ENCODE results near the gene RANBP1. TPM values are rescaled to one million over a fixed set of nuclear protein-coding genes. Genes with fewer than 3 reads are reported as not detected.

RANBP1 gene
- total and polyA plus RNA-seq, 2 donors (not counting 1 experiment from before 2014, with no cell fraction given), result 67.0 to 77.6 TPM

GRCh38 chr22:20147237-20147988, 31.5 kb downstream of the RANBP1 start:
- Histone ChIP-seq H3K79me2 (ENCODE audit: control insufficient read depth, insufficient read depth, low read length) (no peaks in the 10 kb centered on the region), H3K36me3 (replicated peaks in 1 of 2; ENCODE audit: control extremely low read depth in 1 of 2, control insufficient read depth in 1 of 2, extremely low read depth in 1 of 2, insufficient read depth in 2 of 2, low read length in 1 of 2) (no peaks in the 10 kb centered on the region), H3K4me3 (ENCODE audit: control extremely low read depth in 1 of 5, extremely low read depth in 1 of 5, insufficient read depth in 1 of 5, low read depth in 2 of 5, low read length in 4 of 5) (no peak overlapping the region), H3K27me3 (replicated peaks in 1 of 4; ENCODE audit: control extremely low read depth in 1 of 4, control insufficient read depth in 3 of 4, insufficient read depth in 4 of 4, low read length in 3 of 4) (no peaks in the 10 kb centered on the region), H4K20me1 (ENCODE audit: control insufficient read depth, insufficient read depth, low read length, poor library complexity, severe bottlenecking) (no peaks in the 10 kb centered on the region), H2AFZ (ENCODE audit: insufficient read depth, low read depth, low read length, poor library complexity, severe bottlenecking) (no peak overlapping the region), H3K9ac (ENCODE audit: low read length) (no peak overlapping the region), H3K9me3 (ENCODE audit: control extremely low read depth in 1 of 3, control insufficient read depth in 2 of 3, insufficient read depth in 1 of 3, low read length in 2 of 3) (no peaks in the 10 kb centered on the region), H3K27ac (ENCODE audit: low read length in 2 of 2) (no peak overlapping the region), H3K4me2 (replicated peaks; ENCODE audit: low read depth, low read length, poor library complexity, severe bottlenecking) (no peak overlapping the region), H3K4me1 (ENCODE audit: control insufficient read depth in 2 of 2, insufficient read depth in 2 of 2, low read length in 2 of 2) (peaks cover 0 to 3% of the 10 kb centered on the region in 2 donors)
- no peak for TF ChIP-seq CTCF (IDR thresholded peaks at IDR 0.05)
- TF ChIP-seq EZH2 (IDR thresholded peaks at IDR 0.05; ENCODE audit: borderline replicate concordance, insufficient read depth, low read depth, low read length, poor library complexity, severe bottlenecking), result no peak
- no peaks in the 10 kb centered on the region for H3K9me3 Mint-ChIP-seq (ENCODE audit: insufficient read depth)
- intact Hi-C loops (cut with micrococcal nuclease), result no loop called here
- H3K4me3 Mint-ChIP-seq, result no peak overlapping the region
- WGBS (ENCODE audit: insufficient coverage), result 68% methylated on average over 10 of the region's 14 CpGs
- no peak overlapping the region for H3K27ac Mint-ChIP-seq
- no peaks in the 10 kb centered on the region for H3K27me3 Mint-ChIP-seq
- peaks cover 4% of the 10 kb centered on the region for H3K4me1 Mint-ChIP-seq
- CTCF ChIA-PET, result interaction anchor here (2.3 kb wide), 1 partner anchor 10 kb away, joined by 6 read pairs; no protein-coding TSS in a partner anchor
- POLR2A ChIA-PET, result no interaction called here
- DNase-seq (no peak), ATAC-seq (ENCODE audit: low read depth) (no peak)

DNA sequence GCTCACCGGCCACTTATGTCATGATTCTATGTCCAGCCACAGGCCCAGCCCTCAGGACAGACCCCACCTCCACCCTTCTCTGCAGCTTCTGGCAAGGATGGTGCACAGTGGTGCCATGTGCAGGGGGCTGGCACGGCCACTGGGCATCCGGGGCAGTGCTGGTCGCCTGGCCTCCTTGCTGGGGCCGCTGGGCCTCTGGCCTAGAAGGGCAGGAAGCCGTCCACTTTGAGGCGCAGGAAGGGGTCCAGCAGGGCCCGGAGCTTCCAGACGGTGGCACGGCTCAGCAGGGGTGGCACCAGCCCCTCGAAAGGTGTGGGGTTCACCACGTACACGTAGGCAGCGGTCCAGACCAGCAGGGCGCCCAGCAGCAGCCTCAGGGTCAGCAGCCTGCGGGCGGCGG, 32.5 kb downstream of the RANBP1 start:
- H3K4me2 ChIP-seq (replicated peaks; ENCODE audit: low read depth, low read length, poor library complexity, severe bottlenecking), result no peak overlapping the region
- H3K27me3 Mint-ChIP-seq, result no peaks in the 10 kb centered on the region
- TF ChIP-seq EZH2 (IDR thresholded peaks at IDR 0.05; ENCODE audit: borderline replicate concordance, insufficient read depth, low read depth, low read length, poor library complexity, severe bottlenecking) (no peak), CTCF (IDR thresholded peaks at IDR 0.05) (no peak)
- CTCF ChIA-PET, result no interaction called here
- H4K20me1 ChIP-seq (ENCODE audit: control insufficient read depth, insufficient read depth, low read length, poor library complexity, severe bottlenecking), result no peaks in the 10 kb centered on the region
- no peaks in the 10 kb centered on the region for H3K27me3 ChIP-seq (replicated peaks in 1 of 4; ENCODE audit: control extremely low read depth in 1 of 4, control insufficient read depth in 3 of 4, insufficient read depth in 4 of 4, low read length in 3 of 4)
- H3K9ac ChIP-seq (ENCODE audit: low read length), result no peak overlapping the region
- 94% methylated on average over 17 of the region's 18 CpGs for WGBS (ENCODE audit: insufficient coverage)
- intact Hi-C loops (cut with micrococcal nuclease), result no loop called here
- H3K4me1 ChIP-seq (ENCODE audit: control insufficient read depth in 2 of 2, insufficient read depth in 2 of 2, low read length in 2 of 2), result peaks cover 0 to 3% of the 10 kb centered on the region in 2 donors
- peaks cover 4% of the 10 kb centered on the region for H3K4me1 Mint-ChIP-seq
- H3K27ac Mint-ChIP-seq, result no peak overlapping the region
- no peak overlapping the region for H3K4me3 Mint-ChIP-seq
- DNase-seq (no peak), ATAC-seq (ENCODE audit: low read depth) (no peak)
- POLR2A ChIA-PET, result no interaction called here
- no peaks in the 10 kb centered on the region for H3K9me3 ChIP-seq (ENCODE audit: control extremely low read depth in 1 of 3, control insufficient read depth in 2 of 3, insufficient read depth in 1 of 3, low read length in 2 of 3)
- H3K4me3 ChIP-seq (ENCODE audit: control extremely low read depth in 1 of 5, extremely low read depth in 1 of 5, insufficient read depth in 1 of 5, low read depth in 2 of 5, low read length in 4 of 5), result no peak overlapping the region
- no peaks in the 10 kb centered on the region for H3K79me2 ChIP-seq (ENCODE audit: control insufficient read depth, insufficient read depth, low read length)
- H3K27ac ChIP-seq (ENCODE audit: low read length in 2 of 2), result no peak overlapping the region
- no peak overlapping the region for H2AFZ ChIP-seq (ENCODE audit: insufficient read depth, low read depth, low read length, poor library complexity, severe bottlenecking)
- H3K36me3 ChIP-seq (replicated peaks in 1 of 2; ENCODE audit: control extremely low read depth in 1 of 2, control insufficient read depth in 1 of 2, extremely low read depth in 1 of 2, insufficient read depth in 2 of 2, low read length in 1 of 2), result no peaks in the 10 kb centered on the region
- no peaks in the 10 kb centered on the region for H3K9me3 Mint-ChIP-seq (ENCODE audit: insufficient read depth)
